Stimulated activated CD8-positive, alpha-beta memory T cell treated with anti-CD3 and anti-CD28 coated beads, Interleukin-4, amount 100 ng/mL, for 4 hours (primary cell): Measurements from ENCODE around the gene PEX16.

Experiments
- DNase-seq, 2 donors: peaks; one replicate each; pipeline ENCODE4 v3.0.0-alpha.2; 2020; ENCODE audit warnings: low read depth in 2 of 2, low spot score in 1 of 2

PEX16 gene

DNA sequence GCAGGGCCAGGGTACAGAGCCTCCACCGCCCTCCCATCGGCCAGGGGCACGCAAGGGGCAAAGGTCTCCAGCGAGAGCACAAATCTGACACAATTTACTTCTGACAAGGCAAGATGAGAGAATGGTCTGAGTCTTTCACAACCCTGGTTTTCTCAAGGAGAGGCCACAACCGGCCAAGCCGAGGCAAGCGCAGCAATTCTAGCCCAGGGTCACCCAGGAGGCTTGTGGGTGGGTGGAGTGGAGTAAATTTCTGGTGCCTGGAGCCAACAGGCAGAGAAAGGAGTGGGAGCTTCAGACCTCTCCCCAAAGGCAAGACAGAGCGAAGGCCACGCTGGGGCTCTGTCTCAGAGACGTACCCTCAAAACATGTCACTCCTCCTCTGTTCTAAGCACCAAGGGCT, 14.1 kb upstream of the PEX16 start:
- no peak for DNase-seq

DNA sequence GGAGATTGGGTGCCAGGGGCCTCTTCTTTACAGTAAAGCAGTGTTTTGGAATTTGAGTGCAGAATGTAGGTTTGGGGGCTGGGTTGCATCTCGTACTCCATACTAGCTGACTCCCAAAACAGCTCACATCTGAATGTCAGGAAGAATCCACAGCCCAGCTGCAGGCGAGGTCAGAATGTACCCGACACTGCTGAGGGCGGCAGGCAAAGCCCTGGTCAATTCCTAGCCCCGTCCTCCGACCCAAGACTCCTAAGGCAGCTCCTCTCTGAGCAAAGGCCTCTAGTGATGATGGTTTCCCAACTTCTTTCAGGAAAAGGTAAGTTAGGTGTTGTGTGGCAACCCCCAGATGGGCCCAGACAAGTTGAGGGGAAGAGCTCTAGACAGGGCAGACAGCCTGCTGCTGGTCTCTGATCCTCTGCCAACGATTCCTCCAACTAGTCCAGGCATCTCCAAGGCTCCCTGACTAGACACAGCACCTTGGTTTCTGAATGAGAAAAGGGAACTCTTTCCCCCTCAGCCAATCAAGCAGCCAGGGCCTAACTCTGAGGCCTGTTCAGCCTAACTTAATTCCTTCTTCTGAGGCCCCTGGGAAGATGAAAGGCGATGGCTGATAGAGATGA, 13.4 kb upstream of the PEX16 start:
- DNase-seq: no peak

DNA sequence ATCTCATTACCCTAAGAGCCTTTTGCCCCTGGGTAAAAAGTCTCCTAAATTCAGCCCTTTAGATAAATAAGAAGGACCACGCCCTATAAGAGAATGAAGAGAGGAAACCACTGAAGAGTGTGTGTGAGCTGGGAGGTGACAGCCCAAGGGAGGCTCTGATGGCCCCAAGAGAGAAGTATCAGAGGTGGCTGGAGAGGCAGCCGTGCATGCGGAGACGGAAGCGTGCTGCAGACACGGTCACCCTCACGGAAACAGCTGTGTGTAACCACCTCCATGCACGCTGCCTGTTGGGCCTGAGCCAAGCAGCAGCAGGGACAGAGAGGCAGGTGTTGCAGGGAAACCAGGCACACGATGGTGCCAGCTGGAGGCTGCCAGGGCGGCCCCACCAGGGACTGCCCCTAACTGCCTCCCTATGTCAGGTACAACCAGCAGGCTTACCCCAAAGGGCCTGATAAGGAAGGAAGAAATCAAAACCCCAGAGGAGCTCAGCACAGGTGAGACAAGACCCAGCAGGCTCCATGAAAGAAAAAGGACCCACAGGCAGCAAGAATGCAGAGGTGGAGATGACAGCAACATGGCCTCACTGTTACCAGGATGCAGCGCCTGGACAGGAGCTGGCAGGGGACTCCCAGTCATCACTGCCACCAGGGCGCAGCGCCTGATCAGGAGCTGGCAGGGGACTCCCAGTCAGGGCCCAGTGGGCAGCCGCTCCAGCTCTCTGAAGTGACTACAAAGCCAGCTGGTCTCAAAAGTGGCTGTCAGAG, 12.5 kb upstream of the PEX16 start:
- DNase-seq: no peak

DNA sequence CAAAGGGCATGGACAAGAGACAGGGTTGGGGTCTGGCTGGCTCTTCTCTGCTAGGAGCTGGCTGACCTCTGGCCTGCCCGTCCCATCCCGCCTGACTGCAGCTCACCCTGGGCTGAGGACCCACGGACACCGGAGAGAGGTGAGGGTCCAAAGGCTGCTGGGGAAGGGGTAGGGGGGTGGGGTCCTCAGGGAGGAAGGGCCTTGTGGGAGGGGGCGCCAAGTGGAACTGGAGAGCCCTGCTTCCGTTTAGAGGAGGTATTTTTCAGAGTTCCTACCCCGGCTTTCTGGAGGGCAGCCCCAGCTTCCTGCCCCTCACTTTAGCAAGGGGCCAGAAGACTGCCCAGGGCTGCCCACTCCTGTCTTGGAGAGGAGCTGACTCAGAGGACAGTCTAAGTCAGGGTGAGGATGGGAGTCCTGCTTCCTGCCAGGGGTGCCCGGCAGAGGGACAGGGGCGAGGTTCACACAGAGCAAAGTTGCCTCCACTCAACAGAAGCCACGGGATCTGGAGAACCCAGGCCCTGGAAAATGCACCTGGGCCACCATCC, 11.9 kb upstream of the PEX16 start:
- DNase-seq: no peak

DNA sequence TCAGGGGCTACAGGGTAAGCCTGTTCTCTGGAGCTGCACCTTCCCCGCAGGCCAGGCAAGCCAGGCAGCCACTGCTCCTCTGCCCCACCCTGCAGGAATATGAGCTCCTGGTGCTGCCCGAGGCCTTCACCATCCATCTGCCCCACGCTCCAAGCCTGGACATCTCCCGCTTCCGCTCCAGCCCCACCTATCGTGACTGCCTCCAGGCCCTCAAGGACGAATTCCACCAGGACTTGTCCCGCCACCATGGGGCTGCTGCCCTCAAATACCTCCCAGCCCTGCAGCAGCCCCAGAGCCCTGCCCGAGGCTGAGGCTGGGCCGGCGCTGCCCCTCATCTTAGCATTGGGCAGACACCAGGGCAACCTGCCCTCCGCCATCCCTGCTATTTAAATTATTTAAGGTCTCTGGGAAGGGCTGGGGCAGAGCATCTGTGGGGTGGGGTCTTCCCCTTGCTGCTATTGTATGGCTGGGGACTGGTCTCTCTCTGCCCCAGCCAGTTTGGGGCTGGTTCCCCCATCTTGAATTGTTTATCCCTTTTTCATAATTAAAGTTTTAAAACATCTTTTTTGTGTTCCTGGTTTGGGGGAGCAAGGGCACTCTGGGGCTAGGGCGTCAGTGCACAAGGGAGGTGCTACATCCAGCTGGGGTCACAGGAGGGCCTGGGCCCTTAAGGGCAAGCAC, 11.0 kb upstream of the PEX16 start:
- no peak for DNase-seq

DNA sequence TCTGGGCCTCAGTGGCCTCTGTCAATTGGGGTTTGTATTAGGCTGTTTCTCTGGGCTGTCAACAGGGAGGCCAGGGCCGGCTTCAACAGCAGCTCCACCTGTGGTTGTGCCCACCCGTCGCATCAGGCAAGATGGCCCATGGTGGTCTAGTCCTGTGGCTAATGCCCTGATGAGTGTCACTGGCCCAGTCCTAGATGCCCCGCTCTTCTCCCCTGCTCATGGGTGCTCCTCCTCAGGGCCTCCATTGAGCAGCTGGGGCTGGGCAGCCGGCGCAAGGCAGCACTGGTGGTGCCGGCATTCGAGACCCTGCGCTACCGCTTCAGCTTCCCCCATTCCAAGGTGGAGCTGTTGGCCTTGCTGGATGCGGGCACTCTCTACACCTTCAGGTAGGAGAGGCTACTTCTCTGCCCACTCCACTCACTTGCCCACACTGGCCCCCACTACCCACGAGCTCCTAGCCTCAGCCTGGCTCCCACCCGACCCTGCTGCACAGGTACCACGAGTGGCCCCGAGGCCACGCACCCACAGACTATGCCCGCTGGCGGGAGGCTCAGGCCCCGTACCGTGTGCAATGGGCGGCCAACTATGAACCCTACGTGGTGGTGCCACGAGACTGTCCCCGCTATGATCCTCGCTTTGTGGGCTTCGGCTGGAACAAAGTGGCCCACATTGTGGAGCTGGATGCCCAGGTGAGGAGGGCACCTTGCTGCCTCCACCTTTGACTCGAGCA, 10.2 kb upstream of the PEX16 start:
- DNase-seq: no peak

DNA sequence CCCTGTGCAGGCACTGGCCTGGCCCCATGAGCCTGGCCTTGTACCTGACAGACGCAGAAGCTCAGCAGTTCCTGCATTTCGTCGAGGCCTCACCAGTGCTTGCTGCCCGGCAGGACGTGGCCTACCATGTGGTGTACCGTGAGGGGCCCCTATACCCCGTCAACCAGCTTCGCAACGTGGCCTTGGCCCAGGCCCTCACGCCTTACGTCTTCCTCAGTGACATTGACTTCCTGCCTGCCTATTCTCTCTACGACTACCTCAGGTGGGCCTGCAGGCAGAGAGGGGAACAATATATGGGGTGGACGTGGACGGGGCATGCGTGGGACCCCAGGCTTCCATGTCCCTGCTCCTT, 9.6 kb upstream of the PEX16 start:
- DNase-seq: no peak

DNA sequence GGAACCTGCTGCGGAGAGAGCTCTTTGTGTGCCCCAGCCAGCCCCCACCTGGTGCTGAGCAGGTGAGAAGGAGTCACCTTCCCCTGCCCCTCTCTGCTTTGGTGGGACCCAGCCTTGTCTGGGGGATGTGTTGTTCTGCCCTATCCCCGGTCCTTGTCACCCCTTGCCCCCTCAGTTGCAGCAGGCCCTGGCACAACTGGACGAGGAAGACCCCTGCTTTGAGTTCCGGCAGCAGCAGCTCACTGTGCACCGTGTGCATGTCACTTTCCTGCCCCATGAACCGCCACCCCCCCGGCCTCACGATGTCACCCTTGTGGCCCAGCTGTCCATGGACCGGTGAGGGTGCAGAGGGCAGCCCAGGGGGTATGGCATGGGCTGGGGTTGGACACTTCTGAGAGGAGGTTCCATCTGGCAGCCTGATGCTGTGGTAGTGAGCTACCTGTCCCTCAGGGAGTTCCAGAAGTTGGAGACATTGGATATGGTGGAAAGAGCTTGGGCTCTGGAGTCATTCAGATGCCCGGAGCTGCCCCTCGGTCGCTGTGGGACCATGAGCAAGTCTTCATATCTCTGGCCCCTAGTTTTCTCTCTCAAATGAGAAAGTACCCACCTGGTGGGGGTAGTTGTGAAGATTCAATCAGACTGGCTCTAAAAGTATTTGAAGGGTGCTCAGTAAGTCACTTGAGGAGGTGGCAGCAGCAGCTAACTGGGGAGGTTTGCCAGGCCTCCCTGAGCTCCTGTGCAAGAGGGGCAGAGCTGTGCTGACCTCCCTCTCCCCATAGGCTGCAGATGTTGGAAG, 9.1 kb upstream of the PEX16 start:
- no peak for DNase-seq

DNA sequence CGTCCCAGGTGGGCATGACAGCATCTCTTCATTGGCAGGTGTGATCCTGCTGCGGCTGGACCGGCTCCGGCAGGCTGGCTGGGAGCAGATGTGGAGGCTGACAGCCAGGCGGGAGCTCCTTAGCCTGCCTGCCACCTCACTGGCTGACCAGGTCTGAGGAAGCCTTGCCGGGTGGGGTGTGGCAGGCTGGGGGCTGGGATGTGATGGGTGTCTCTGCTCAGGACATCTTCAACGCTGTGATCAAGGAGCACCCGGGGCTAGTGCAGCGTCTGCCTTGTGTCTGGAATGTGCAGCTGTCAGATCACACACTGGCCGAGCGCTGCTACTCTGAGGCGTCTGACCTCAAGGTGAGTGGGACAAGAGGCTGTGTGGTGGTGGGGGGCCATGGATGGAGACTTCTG, 8.3 kb upstream of the PEX16 start:
- no peak for DNase-seq

DNA sequence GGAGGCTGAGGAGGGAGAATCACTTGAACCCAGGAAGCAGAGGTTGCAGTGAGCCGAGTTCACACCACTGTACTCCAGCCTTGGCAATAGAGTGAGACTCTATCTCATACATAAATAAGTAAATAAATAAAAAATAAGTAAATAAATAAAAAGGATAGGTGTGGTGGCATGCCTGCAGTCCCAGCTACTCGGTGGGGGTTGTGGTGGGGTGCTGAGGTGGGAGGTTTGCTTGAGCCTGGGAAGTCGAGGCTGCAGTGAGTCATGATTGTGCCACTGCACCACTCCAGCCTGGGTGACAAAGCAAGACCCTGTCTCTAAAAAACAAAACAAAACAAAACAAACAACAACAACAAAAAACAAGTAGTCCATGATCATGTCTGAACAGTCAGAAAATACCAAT, 7.9 kb upstream of the PEX16 start:
- DNase-seq: no peak

DNA sequence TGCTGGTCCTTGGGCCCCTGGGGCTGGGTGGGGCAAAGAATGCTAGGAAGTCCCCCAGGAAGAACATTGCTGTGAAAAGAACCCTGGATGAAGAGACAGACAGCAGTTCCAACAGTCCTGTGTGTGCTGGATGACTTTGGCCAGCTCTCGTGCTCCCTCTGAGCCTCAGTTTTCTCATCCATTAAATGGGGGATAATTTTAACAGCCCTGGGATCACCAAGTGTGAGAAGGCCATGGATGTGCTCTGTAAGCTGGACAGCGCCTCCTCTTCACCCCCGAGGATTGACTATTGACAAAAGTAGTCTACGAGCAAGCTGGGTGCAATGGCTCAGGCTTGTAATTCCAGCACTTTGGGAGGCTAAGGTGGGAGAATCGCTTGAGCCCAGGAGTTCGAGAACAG, 7.2 kb upstream of the PEX16 start:
- DNase-seq: no peak

DNA sequence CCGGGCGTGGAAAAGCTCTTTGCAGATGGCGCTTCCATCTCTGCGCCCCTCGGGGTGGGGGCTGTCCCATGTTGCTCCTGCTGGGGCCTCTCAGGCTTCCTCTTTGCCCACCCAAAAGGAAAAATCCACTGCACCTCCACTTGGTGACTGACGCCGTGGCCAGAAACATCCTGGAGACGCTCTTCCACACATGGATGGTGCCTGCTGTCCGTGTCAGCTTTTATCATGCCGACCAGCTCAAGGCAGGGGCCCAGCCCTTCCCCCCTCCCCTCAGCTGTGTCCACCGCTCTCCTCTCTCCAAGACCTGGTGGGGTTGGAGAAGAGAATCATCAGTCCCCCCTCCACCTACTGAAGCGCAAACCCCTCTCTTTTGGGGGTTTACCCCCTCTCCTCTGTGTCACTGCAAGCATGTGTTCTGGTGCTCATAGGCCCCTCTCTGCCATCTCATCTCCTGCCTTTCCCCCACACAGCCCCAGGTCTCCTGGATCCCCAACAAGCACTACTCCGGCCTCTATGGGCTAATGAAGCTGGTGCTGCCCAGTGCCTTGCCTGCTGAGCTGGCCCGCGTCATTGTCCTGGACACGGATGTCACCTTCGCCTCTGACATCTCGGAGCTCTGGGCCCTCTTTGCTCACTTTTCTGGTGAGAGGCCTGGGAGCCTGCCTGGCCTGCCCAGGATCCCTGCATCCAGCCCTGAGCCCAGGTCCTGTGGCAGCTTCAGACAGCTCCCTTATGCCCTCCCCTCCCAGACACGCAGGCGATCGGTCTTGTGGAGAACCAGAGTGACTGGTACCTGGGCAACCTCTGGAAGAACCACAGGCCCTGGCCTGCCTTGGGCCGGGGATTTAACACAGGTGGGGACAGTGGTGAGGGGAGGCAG, 6.6 kb upstream of the PEX16 start:
- no peak for DNase-seq

DNA sequence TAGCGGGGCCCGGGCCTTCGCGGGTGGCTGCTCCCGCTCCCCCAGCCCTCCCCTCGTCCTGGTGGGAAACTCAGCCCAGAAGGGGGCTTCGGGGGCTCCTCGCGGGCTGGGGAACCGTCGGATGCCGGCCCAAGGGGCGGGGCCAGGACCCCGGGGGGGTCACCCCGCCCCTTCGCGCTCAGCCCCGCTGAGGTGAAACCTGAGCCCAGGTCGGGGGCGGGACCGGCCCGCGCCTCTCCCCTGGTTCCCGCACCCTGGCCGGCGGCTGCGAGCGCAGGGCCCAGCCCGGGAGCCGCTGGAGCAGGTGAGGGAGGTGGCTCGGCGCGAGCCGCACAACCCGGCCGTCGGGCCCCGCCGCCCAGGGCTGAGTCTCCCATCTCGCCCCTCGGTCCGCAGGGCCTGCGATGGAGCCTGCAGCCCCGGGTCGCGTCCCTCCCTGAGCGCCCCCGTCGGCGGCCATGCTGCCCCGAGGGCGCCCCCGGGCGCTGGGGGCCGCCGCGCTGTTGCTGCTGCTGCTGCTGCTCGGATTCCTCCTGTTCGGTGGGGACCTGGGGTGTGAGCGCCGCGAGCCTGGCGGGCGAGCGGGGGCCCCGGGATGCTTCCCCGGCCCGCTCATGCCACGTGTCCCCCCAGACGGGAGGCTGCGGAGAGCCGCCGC, 4.9 kb upstream of the PEX16 start, which contains the start of gene LARGE2:
TSS of gene LARGE2 (plus strand) at position 232 of the 658 bp plus-strand sequence. CDS start at position 459, 227 bp downstream.
- DNase-seq: no peak

DNA sequence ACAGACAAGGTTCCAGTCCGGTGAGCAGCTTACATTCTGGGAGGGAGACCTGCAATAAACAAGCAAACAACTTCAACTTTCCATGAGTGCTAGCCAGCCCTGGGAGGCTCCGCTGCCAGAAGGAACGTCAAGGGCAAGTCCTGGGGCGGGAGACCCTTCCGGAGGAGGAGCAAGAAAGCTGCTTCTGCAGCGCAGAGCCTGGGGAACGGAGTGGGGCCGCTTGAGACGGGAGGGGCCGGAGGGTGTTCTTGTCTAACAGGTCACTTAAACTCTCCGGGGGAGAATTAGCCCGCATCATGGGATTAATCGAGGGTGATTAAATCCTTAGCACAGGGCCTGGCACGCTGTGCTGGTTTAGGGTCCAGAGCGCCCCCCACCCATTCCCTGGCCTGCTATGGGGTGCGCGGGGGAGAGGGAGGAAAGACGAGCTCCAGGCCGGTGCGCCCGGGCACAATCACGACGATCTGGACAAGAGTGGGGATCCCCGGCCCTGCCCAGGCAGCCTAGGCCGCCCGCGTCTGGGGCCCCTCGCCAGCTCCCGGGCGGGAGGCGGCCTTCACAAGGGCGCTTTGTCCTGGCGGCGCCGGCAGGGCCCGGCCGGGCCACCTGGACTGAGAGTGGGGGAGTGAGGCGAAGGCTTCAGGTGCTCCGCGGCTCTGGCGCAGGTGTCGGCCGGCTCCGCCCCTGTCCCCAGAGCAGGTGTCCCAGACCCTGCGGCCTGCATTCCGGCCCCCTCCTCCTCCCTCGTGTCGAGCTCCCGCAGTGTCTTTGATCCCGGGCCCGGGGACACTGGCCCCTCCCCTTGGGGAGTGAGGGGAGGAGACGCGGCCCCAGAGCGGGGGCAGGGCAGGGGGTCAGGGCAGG, 4.1 kb upstream of the PEX16 start:
- DNase-seq: no peak

DNA sequence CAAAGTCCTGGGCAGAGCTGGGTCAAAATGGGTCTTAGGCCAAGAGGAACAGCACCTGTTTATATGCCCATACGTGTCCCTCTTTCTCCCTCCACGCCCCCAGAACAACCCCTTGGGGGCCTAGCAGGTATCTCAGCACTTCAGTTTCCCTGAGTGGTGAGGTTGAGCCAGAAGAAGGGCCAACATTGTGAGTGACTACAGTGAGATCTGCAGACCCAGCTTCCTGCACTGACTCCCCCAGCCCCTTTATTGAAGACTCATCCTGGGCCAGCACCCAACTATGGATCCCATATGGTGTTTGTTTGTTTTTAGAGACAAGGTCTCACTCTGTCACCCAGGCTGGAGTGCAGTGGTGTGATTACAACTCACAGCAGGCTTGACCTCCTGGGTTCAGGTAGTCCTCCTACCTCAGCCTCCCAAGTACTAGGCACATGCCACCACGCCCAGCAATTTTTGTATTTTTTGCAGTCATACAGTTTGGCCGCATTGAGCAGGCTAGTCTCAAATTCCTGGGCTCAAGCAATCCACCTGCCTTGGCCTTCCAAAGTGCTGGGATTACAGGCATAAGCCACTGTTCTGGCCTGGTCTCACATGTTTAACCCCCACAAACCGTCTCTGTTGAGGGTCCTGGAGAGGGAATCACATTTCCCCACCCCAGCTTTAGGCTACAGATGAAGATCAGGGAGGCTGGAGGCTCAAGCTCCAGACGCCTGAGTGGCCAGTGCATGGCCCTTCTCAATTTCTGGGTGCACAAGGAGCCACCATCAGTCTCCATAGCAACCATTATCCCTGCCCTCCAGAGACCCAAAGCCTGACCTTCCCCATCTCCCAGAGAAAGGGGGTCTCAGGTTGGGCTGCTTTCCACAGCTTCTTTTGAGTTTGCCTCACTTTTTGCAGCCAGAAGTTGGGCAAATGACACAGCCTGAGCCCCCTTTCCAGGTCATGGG, 3.1 kb upstream of the PEX16 start:
- no peak for DNase-seq

DNA sequence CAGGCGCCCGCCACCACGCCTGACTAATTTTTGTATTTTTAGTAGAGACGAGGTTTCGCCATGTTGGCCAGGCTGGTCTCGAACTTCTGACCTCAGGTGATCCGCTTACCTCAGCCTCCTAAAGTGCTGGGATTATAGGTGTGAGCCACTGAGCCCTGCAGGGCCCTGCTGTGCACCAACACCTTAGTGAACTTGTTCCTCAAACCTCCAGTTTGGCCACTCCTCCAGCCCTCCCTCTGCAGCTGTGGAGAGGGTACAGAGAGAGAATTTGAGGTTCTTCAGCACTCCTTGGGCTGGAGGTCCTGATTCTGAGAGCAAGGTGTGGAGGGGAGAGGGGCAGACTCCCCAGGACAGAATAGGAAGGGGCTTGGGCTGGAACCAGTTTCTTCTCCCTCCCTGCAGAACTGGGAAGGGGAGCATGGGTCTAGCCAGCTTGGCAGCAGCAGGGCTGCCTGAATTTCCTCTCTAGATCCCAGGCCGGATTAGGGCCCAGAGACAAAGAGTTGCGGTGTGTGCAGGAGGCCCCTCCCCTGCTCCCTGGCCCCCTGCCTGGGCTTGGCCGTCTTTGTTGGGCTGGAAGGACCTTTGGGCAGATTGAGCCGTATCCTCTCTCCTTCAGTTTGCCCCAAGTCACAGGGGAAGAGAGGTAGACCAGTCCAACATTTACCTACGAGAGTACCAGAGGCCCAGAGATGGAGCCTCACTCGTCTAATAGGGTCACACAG, 2.3 kb upstream of the PEX16 start:
- DNase-seq: no peak
